HG02970 (cell line): Measurements from ENCODE around the gene ARF1.

ENCODE experiments used
- ATAC-seq: cut with Tn5 transposase; IDR thresholded peaks from one replicate; pipeline ENCODE4 v1.9.1; 2021; ENCODE audit warnings: mild to moderate bottlenecking, moderate library complexity, moderate number of reproducible peaks; ENCODE audit not compliant: unreplicated experiment, low FRiP score

The ARF1 gene

DNA sequence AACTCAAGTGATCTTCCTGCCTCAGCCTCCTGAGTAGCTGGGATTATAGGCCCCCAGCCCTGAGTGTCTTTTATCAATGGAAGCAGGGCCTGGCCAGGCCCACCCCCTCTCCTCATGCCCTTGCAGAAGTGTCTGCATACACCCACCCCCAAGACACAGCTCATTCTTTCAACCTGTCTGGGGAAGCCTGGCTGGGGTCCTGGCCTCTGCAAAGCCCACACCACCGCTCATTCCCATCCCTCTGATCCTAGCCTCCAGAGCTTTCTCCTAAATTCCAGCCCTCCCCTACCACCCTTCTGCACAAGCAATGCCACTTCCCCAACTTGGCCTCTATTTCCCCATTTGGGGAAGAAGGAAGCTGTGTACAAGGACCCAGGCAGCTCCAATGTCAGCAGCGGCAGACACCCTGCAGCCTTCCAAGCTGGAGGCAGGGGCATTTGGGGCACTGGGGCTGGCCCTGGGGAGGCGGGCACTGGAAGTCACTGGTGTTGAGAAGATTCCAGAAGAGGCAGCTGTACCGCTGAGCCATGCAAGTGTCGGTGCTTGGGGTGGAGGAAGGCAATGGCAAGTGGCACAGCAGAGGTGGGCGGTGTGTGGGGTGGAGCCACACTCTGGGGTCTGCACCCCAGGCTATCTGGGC lies 33.7 kb upstream of the ARF1 start:
- no peak for ATAC-seq

DNA sequence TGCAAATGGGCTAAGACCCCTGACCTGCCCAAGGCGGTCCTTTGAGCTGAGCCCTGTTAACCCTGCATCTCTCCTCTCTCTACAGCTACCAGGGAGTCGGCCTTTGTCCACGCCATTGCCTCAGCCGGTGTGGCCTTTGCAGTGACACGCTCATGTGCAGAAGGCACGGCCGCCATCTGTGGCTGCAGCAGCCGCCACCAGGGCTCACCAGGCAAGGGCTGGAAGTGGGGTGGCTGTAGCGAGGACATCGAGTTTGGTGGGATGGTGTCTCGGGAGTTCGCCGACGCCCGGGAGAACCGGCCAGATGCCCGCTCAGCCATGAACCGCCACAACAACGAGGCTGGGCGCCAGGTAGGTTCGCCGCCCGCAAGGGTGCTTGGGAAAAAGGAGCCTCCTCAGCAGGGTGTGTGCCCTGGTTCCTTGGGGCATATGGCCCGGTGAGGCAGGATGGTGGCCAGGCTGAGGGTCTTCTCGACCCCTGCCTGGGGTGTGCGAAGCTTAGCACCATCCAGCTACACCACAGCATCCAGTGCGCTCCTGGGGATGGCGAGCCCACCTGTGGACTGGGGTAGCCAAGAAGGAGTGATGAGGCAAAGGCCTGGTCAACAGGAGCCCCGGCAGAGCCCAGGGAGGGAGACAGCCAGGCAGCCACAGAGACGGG lies 31.8 kb upstream of the ARF1 start:
- ATAC-seq: no peak

DNA sequence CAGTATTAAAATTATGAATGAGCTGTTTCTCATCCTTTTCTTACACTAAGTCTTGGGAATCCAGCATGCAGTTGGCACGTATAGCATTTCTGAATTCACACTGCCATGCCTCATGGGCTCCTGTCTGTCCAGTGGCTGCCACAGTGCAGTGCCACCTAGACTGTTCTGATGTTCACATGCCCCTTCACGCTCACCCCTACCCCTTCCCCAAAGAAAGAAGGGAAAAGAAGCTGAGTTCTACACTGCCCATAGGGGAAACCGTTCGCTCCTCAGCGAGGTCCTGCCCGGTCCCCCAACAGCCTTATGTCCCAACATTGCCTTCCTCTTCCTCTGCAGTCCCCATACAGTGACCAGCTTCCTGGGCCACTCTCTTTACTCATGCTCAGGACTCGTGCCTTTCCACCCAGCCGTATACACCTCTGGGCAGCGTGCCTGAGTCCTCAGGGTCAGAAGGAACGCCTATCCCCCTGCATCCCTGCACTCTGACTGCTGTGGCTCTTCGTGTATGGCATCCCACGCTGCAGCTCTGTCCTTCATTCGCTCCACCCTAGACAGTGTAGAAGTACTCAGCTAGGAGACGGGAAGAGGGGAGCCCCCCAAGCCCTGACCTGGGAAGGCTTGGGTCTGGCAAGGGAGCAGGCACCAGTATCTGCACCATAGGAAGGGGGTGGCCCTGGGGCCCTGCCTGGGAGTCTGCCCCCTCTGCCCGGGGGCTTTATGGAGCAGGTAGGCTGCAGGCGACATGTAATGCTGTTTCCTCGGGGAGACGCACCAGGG lies 24.1 kb upstream of the ARF1 start:
- no peak for ATAC-seq

DNA sequence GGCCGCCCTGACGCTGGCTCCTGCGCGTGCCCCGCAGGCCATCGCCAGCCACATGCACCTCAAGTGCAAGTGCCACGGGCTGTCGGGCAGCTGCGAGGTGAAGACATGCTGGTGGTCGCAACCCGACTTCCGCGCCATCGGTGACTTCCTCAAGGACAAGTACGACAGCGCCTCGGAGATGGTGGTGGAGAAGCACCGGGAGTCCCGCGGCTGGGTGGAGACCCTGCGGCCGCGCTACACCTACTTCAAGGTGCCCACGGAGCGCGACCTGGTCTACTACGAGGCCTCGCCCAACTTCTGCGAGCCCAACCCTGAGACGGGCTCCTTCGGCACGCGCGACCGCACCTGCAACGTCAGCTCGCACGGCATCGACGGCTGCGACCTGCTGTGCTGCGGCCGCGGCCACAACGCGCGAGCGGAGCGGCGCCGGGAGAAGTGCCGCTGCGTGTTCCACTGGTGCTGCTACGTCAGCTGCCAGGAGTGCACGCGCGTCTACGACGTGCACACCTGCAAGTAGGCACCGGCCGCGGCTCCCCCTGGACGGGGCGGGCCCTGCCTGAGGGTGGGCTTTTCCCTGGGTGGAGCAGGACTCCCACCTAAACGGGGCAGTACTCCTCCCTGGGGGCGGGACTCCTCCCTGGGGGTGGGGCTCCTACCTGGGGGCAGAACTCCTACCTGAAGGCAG lies 23.4 kb upstream of the ARF1 start:
- no peak for ATAC-seq

DNA sequence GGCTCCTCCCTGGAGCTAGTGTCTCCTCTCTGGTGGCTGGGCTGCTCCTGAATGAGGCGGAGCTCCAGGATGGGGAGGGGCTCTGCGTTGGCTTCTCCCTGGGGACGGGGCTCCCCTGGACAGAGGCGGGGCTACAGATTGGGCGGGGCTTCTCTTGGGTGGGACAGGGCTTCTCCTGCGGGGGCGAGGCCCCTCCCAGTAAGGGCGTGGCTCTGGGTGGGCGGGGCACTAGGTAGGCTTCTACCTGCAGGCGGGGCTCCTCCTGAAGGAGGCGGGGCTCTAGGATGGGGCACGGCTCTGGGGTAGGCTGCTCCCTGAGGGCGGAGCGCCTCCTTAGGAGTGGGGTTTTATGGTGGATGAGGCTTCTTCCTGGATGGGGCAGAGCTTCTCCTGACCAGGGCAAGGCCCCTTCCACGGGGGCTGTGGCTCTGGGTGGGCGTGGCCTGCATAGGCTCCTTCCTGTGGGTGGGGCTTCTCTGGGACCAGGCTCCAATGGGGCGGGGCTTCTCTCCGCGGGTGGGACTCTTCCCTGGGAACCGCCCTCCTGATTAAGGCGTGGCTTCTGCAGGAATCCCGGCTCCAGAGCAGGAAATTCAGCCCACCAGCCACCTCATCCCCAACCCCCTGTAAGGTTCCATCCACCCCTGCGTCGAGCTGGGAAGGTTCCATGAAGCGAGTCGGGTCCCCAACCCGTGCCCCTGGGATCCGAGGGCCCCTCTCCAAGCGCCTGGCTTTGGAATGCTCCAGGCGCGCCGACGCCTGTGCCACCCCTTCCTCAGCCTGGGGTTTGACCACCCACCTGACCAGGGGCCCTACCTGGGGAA lies 22.7 kb upstream of the ARF1 start:
- no peak for ATAC-seq

DNA sequence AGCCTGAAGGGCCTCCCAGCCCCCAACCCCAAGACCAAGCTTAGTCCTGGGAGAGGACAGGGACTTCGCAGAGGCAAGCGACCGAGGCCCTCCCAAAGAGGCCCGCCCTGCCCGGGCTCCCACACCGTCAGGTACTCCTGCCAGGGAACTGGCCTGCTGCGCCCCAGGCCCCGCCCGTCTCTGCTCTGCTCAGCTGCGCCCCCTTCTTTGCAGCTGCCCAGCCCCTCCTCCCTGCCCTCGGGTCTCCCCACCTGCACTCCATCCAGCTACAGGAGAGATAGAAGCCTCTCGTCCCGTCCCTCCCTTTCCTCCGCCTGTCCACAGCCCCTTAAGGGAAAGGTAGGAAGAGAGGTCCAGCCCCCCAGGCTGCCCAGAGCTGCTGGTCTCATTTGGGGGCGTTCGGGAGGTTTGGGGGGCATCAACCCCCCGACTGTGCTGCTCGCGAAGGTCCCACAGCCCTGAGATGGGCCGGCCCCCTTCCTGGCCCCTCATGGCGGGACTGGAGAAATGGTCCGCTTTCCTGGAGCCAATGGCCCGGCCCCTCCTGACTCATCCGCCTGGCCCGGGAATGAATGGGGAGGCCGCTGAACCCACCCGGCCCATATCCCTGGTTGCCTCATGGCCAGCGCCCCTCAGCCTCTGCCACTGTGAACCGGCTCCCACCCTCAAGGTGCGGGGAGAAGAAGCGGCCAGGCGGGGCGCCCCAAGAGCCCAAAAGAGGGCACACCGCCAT lies 21.9 kb upstream of the ARF1 start:
- no peak for ATAC-seq

DNA sequence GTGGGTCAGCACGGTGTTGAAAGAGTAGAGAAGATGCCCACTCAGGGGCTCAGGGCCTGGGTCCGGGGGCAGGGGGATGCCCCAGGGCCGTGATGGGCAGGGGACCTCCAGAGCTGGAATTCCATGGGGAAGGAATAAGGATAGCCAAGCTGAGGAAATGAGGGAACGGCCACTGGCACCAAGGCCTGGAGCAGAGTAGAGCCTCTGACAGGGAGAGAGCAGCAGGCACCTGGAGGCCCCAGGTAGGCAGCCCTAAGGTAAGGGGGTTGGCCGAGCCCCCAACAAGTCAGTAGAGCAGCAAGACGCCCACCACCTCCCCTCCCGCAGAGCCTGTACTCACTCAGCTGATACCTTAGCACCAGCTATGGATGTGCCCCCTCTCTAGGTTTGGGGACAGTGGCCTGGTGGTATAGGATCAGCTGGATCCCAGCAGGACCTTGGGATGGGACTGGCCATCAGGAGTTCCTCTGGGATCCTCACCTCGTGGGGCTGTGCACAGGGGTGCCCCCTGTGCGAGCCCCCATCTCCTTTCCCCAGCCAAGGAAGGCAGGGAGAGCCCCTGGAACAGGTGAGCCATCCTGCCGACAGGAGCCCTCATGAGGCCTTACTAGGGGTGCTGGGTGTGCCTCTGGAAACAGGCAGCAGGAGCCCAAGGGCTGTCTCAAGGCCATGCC lies 21.0 kb upstream of the ARF1 start:
- ATAC-seq: no peak

DNA sequence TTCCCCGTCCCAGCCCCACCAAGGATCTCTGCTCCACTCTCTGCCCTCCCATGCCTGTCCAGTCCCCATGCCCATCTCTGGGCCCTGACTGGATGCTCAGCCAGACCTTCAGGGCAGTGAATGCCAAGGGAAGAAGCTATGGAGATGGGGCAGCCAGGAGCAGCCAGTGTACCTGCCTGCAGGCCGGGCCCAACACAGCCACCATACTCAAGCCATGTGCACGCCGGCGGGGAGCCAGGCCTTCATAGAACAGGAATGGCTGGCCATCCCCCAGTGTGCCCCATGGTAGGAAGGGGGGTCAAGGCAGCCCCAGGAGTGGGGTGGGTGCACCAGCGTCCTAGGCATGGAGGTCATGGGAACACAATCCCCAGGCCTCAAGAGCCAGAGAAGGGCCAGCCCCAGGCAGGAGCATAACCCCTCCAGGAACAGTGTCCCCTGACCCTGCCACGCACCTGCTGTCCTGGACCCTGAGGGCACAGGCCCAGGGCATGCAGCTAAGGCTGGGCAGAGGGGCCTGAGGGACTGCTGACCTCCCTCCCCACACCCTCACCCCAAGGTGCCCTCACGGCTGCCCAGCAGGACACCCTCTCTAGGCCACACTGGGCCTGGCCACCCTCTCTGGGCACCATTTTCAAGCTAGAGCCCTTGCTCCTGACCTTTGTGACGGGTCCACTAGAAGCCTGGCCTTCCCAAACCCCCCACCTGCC lies 20.3 kb upstream of the ARF1 start:
- no peak for ATAC-seq

DNA sequence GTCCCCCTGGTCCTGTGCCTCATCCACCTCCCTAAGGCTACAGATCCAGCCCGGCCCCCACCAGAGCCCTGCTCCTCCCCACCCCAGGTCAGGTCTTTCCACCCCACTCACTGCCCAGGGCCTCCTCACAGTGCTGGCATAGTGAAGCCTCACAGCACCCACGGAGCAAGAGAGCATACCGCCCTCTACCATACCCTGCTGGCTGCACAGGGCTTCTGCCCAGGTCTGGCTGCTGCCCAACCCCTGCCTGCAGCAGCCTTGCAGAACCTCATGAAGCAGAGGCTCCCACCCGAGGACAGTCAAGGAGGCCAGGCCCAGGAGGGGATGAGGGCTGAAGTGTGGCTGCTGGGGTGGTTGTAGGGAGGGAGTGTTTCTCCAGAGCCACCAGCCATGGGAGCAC lies 19.7 kb upstream of the ARF1 start:
- no peak for ATAC-seq

DNA sequence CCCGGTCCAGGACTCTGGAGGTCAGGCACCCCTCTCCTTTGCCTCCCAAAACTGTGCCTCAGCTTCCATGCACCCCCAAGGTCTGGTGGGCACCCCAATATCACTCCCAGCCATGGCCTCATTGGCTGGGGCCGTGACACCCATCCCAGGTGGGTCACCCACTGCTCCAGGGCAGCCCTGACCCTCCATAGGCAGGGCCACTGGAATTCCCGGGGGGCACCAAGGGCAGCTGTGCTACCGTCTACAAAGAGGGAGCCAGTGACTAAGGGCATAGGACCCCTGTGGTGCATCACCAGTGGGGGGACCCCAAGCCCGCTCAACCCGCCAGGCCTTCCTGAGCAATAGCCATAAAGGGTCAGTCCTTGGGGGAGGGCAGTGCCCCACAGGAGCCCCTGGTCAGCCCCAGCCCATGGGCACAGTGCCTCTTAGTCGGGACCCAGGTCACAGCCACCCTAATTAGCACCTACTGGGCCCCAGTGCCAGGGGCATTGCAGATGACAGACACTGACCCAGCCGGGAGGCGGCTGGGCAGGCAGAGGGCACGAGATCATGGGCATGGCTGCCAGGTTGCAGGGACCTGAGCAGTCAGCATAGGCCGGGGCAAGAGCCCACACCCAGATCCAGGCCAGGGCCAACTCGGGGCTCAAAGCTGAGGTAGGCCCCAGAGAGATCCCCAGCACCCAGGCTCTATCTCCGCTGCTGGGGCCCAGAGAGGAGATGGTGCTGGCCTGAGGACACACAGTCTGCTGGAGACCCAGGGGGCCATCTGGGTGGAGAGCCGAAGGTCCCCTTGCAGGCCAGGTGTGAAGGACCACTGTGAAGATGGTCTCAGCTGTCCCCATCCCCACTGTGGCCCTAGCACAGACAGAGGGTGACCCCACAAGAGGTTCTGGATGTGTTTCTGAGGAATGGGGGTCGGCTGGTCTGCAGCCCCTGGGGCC lies 19.0 kb upstream of the ARF1 start:
- ATAC-seq: no peak

DNA sequence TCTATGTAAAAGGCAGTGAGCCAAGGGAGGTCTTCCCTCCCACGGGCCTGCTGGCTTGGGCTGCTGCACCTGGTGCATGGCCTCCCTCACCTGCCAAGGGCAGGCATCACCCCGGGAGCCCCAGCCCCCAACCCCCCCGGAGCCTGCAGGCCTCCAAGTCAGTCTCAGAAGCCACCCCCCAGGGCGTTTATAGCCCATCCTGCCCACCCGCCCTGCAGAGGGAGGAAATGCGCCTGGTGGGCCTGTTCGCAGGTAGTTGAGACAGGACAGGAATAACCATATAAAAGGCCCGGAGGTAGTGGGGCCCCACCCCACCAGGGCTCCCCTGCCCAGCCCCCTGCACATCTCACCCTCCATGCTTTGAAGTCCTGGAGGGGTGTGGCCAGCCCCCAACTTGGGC lies 18.2 kb upstream of the ARF1 start:
- ATAC-seq: no peak

DNA sequence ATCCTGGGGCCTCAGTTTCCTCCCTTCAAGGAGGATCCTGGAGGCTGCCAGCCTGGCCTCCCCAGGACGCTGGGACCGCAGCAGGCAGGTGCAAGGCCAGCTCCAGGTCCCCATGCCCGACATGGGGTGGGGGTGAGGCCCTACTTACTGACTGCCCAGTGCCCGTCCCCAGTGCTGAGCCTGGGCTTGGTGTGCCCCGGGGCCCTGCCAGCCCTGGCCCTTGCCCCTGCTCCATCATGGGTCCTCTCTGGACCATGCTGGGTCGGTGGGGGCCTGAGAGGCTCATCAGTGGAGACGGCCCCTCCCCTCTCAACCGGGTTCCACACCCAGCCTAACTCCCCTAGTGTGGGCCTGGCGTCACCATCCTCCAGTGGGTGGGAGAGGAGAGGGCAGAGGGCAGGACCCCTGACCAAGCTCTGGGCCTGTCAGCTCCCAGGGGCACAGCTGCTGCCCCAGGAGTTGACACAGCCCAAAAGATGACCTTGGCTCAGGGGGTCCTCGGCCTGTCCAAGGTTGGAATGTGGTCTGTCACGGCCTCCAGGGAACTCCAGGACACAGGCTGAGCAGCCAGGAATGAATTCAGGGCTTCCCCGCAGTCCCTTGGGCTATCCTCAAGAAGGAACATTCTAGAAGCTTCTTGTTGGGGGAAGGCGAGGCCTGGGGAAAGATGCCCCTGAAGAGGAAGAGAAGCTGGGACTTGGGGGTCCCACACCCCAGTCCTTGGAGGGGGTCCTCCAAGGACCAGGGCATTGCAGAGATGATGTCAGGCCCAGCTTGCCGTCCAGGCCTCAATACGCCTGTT lies 17.6 kb upstream of the ARF1 start:
- ATAC-seq: no peak

DNA sequence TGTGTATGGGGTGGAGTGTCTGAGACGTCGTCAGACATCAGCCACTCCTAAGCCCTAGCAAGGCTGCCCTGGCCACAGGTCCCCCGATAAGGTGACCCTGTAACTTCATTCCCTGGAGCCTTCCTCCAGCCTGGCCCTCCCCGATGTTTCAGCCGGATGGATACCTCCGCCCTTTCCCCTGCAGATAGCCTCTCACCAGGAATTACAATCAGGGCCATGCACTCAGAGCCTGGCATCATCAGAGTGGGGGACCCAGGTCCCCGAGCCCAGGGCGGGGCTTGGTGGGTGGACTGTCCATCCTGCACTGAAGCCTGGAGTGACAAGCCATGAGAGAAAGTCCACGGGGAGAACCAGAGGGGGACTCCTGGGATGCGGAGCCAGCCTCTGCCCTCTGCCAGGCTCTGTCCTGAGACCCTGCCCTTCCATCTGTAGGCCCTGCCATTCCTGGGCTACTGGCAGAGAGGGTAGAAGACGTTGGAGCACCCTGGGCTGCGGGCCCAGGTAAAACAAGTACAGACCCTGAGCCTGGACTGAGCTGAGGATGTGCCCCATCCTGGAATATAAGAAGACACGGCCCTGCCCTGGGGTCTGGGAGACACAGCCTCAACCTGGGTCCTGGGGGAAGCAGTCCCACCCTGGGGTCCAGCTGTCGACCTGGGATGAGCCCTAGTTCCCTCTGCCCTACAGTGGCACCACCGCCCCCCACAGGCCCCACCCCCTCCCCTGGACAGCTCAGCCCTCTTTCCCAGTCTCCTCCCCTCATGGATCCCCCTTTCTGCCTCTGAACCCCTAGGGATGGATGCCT lies 16.8 kb upstream of the ARF1 start:
- ATAC-seq: no peak

DNA sequence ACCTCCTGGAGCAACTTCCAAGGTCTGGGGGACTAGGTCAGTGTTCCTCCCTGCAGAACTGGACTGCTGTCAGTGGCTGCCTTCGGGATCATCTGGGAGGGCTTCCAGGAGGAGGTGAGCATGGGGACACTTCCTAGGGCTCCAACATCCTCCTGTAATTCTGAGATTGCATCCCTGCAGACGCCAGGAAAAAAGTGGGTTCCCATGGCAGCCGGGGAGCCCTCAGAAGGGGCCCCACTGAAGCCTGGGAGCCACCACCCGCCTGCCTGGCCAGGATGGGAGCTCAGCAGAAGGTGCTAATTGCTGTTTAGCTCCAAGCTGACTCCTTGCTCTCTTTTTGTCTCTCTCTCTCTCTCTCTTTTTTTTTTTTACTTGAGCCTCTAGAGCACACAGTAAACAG lies 16.1 kb upstream of the ARF1 start:
- no peak for ATAC-seq

DNA sequence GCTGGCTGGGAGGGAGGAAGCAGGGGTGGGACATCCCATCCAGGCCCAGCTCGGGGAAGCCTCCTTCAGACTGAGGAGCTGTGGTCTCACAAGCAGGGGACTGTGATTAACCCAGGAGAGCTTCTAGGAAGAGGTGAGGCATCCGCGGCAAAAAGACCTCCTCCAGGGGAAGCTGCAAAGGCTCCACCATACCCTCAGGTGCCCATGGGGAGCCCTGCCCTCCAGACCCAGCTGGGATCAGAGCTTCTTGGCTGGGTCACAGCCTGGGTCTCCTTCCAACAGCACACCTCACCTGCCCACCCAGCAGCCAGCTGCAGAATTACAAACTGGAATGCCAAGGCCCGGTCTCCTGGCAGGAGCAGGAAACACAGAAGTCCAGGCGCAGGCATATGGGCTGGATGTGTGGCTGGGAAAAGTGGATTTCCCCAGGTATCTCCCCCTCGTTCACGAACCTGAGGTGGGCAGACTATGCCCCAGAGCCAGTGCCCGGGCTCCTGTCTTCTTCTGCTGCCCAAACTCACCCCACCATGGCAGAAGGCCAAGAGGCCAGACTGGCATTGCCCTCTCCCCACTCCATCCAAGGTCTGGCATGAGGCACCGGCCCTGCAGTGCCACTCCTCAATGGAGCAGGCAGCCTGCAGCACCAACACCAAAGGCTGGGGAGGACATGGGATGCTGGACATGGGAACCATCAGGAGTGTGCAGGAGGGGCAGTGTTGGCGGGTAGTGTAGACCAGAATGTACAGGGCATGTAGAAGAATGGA lies 15.4 kb upstream of the ARF1 start:
- no peak for ATAC-seq
